ENCODE measurements around the gene SPATA13.
"Not testable (repeated sequence)": the region's sequence is repeated elsewhere in the genome, so short reads cannot be mapped to it uniquely, and the experiment has no call there.

The SPATA13 gene

DNA sequence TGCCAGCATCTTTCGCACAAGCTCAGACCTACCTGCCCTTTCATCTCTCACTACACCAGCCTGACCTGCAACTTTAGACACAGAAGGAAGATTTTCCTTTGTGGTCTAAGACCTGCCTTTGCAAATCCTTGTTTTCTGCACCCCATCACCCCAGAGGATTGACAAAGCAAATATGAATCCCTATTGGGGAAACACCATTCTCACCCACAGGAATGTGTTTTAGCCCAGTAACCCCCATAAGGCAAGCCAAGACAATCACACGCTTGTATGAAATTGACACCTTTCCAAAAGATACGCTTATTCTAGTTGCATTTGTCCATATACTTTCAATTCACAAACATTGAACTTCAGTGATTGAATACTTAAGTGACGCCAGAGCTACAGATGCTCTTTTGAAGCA is 55.7 kb downstream of the SPATA13 start:
- H3K27ac ChIP-seq: peak overlapping the region in 6 of 11 experiments; percentile 36 to 71 (median 54); a peak in 7 of 22 replicates
- H3K4me3 ChIP-seq: no peak overlapping the region
- H3K27me3 ChIP-seq: no peaks in the 10 kb centered on the region
- H3K9ac ChIP-seq: no peak overlapping the region
- peak overlapping the region in 9 of 11 experiments; percentile 54 to 77 (median 67); a peak in 18 of 22 replicates for H3K4me2 ChIP-seq
- H3K36me3 ChIP-seq: no peaks in the 10 kb centered on the region
- H3K4me1 ChIP-seq: peaks cover 21 to 62% (median 48%) of the 10 kb centered on the region in 10 experiments
- H4K20me1 ChIP-seq: no peaks in the 10 kb centered on the region; a peak in 1 of 22 replicates
- no peaks in the 10 kb centered on the region for H3K9me3 ChIP-seq (replicated peaks in 1 of 11)
- TF ChIP-seq Cebpa-rat (IDR thresholded peaks at IDR 0.05): no peak

DNA sequence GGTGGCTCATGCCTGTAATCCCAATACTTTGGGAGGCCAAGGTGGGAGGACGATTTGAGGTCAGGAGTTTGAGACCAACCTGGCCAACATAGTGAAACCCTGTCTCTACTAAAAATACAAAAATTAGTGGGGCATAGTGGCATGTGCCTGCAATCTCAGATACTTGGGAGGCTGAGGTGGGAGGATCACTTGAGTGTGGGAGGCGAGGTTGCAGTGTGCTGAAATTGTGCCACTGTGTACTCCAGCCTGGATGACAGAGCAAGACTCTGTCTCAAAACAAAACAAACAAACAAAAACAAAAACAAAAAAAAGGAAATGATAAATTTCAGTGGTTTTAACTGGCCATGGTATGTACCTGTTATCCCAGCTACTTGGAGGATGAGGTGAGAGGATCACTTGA is 56.3 kb downstream of the SPATA13 start:
- not testable (repeated sequence) for H3K4me3 ChIP-seq; H3K27me3 ChIP-seq; H4K20me1 ChIP-seq; H3K9me3 ChIP-seq (replicated peaks in 1 of 11); H3K36me3 ChIP-seq
- peaks cover 21 to 62% (median 48%) of the 10 kb centered on the region in 10 experiments for H3K4me1 ChIP-seq
- peak overlapping the region; percentile 48 to 77 (median 64); a peak in 19 of 22 replicates for H3K4me2 ChIP-seq
- H3K27ac ChIP-seq: peak overlapping the region in 8 of 11 experiments; percentile 36 to 71 (median 50); a peak in 15 of 22 replicates
- H3K9ac ChIP-seq: peak overlapping the region in 1 of 11 experiments; percentile 45; a peak in 1 of 22 replicates

DNA sequence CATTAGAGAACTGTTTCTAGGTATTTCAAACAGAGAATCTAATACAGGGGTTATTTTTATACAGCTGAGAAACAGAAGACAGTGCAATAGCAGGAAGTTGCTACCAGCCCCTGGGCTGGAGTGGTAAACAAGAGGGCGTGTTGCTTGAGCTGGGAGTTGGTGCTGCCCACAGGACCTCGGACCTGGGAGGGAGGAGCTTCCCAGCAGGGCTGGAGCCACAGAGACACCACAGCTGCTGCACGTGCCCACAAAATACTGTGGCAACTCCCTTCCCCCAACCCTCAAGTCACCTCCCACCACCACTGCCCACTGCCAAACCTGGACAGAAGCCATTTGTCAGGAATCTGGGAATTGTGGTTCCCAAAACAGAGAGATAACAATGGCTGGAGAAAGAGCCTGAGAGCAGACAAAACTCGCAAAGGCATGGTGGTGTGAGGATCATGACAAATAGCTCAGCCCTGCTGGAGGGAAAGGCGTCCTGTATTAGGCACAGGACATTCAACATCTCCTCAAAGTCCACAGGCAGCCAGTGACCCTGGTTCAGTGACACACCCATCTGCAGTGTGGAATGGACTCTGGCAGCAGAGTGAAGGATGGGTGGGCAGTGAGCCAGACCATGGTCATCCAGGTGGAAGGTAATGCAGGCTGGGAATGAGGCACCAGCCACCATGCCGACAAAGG is 57.2 kb downstream of the SPATA13 start:
- TF ChIP-seq Cebpa-rat (IDR thresholded peaks at IDR 0.05): no peak
- Histone ChIP-seq H4K20me1 (peaks cover 0 to 1% (median 0%) of the 10 kb centered on the region in 11 experiments; a peak in 1 of 22 replicates), H3K9ac (peak overlapping the region in 4 of 11 experiments; percentile 2 to 45 (median 18); a peak in 5 of 22 replicates), H3K4me2 (peak overlapping the region; percentile 48 to 77 (median 64)), H3K27ac (peak overlapping the region in 9 of 11 experiments; percentile 36 to 71 (median 50); a peak in 16 of 22 replicates), H3K27me3 (no peaks in the 10 kb centered on the region), H3K9me3 (replicated peaks in 1 of 11) (no peaks in the 10 kb centered on the region), H3K36me3 (no peaks in the 10 kb centered on the region), H3K4me3 (no peak overlapping the region), H3K4me1 (peaks cover 21 to 62% (median 48%) of the 10 kb centered on the region in 10 experiments)

DNA sequence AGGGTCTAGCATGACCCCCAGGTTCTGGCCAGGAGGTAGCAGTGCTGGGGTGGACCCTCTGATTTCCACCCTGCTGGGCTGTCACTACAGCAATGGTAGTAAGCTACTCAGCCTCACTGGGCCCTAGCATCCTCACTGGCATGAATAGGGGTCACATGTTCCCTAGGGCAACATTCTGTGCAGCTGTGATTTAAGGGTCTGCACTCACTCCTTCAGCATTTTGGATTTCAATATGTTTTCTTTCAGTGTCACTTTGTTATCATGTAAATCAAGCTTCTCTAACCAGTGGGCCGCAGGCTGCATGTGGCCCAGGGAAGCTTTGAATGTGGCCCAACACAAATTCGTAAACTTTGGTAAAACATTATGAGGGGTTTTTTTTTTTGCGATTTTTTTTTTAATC is 57.8 kb downstream of the SPATA13 start:
- Histone ChIP-seq H3K27ac (peak overlapping the region in 7 of 11 experiments; percentile 36 to 71 (median 50); a peak in 11 of 22 replicates), H3K9me3 (replicated peaks in 1 of 11) (no peaks in the 10 kb centered on the region), H3K4me1 (peaks cover 21 to 65% (median 51%) of the 10 kb centered on the region in 10 experiments), H3K4me2 (peak overlapping the region; percentile 48 to 77 (median 64); a peak in 20 of 22 replicates), H3K4me3 (no peak overlapping the region), H3K27me3 (no peaks in the 10 kb centered on the region), H4K20me1 (peaks cover 0 to 5% (median 0%) of the 10 kb centered on the region in 11 experiments; a peak in 1 of 22 replicates), H3K36me3 (peaks cover 0 to 6% (median 0%) of the 10 kb centered on the region in 11 experiments; a peak in 2 of 22 replicates), H3K9ac (0 out of 22 replicates have a peak overlapping the region, but pooled peaks of 1 of the 11 experiments have one; percentile 45)
- TF ChIP-seq Cebpa-rat (IDR thresholded peaks at IDR 0.05): no peak

DNA sequence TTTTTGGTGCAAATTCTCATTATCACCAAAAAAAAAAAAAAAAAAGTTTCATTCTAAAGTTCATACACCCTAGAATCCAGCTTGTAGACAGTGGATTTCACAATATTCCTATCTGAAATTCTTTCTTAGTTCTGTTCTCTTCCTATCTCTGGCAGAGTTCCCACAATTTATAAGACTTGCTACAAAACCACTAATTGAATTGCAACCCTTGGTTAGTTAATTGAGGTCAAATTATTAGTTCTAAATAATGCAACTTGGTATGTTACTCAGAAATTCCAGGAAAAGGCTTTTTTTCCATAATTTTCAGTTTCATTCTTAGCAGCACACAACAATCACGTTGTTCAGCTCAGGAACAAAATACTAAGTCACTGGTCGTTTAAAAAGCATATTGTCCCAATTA is 58.5 kb downstream of the SPATA13 start:
- Histone ChIP-seq H3K36me3 (peaks cover 0 to 7% (median 0%) of the 10 kb centered on the region in 11 experiments; a peak in 2 of 22 replicates), H3K4me2 (no peak overlapping the region), H3K4me3 (no peak overlapping the region), H3K9me3 (replicated peaks in 1 of 11) (no peaks in the 10 kb centered on the region), H3K4me1 (peaks cover 27 to 69% (median 55%) of the 10 kb centered on the region in 10 experiments), H3K27me3 (no peaks in the 10 kb centered on the region), H4K20me1 (peaks cover 0 to 7% (median 0%) of the 10 kb centered on the region in 11 experiments; a peak in 2 of 22 replicates), H3K9ac (no peak overlapping the region), H3K27ac (no peak overlapping the region)
- TF ChIP-seq Cebpa-rat (IDR thresholded peaks at IDR 0.05): no peak; a peak in 1 of 22 replicates

DNA sequence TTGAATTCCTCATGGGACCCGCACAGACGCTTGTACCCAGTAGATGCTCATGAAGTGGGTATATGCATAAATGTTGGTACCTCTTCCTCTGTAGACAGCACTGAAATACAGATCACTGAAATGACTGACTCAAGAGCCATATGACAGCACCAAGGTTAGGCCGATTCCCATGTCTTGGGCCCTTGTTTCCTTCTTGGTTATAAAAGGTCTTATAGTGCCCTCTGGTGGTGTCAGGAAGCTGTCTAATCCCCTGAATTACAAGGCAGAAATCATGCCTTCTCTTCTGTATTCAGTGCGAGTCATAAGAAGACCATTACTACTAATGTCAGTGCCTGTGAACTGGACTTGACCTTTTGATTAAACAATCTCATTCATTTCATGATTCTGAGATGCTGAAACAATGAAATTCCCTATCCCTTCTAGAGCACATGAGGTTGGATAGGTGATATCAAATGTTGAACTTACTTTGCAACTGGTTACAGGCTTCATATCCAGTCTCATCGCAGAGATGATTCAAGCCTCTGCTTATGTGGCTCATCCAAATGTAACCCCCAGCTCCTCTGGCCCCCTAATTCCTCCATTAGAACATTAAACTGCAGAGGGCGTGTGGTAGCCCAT is 59.7 kb downstream of the SPATA13 start:
- Histone ChIP-seq H3K9me3 (replicated peaks in 1 of 11) (no peaks in the 10 kb centered on the region), H3K4me3 (no peak overlapping the region), H3K27ac (no peak overlapping the region), H4K20me1 (peaks cover 0 to 16% (median 0%) of the 10 kb centered on the region in 11 experiments; a peak in 3 of 22 replicates), H3K36me3 (peaks cover 0 to 7% (median 0%) of the 10 kb centered on the region in 11 experiments; a peak in 2 of 22 replicates), H3K9ac (no peak overlapping the region), H3K27me3 (no peaks in the 10 kb centered on the region), H3K4me2 (0 out of 22 replicates have a peak overlapping the region, but pooled peaks of 1 of the 11 experiments have one; percentile 16), H3K4me1 (peaks cover 30 to 69% (median 54%) of the 10 kb centered on the region in 10 experiments)
- TF ChIP-seq Cebpa-rat (IDR thresholded peaks at IDR 0.05): no peak

DNA sequence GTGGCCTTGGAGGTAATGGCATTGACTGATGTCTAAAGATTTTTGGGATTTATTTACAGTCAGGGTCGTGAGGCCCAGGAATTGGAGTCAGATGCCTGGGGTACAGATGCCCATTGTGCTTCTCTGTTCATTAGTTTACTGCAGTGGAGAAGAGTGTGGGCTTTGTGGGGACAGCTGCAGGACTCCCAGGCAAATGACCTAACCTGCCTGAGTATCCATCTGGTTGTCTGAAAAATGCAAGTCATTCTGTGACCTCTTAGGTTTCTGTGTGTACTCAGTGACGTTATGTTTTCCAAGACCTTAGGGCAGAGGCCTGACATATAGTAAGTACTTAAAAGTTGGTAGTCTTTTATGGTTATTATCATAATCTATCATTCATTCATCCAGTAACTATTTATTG is 60.5 kb downstream of the SPATA13 start:
- Histone ChIP-seq H3K9ac (no peak overlapping the region), H3K4me3 (no peak overlapping the region), H3K9me3 (replicated peaks in 1 of 11) (no peaks in the 10 kb centered on the region), H4K20me1 (peaks cover 0 to 18% (median 0%) of the 10 kb centered on the region in 11 experiments; a peak in 3 of 22 replicates), H3K27me3 (no peaks in the 10 kb centered on the region), H3K27ac (no peak overlapping the region), H3K4me1 (peaks cover 30 to 68% (median 51%) of the 10 kb centered on the region in 10 experiments), H3K4me2 (no peak overlapping the region), H3K36me3 (peaks cover 0 to 7% (median 0%) of the 10 kb centered on the region in 11 experiments; a peak in 4 of 22 replicates)
- no peak for TF ChIP-seq Cebpa-rat (IDR thresholded peaks at IDR 0.05)

DNA sequence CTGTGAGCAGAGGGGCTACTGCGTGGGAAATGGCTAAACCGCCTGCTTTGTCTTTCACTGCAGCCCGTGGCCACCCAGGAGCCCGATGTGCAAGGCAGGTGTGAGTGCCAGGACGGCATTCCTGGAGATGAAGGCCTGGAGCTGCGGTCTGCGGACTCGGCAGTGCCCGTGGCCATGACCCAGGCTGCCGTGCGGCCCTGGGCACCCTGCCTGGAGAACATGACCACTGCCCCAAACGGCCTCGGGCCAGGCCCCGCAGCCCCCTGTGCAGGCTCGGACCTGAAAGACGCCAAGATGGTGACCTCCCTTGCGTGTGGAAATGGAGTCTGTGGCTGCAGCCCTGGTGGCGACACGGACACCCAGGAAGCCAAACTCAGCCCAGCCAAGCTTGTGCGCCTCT is 62.2 kb downstream of the SPATA13 start:
- H3K27me3 ChIP-seq: no peaks in the 10 kb centered on the region
- H3K4me3 ChIP-seq: no peak overlapping the region
- H3K4me1 ChIP-seq: peaks cover 20 to 50% (median 34%) of the 10 kb centered on the region in 10 experiments
- TF ChIP-seq Cebpa-rat (IDR thresholded peaks at IDR 0.05): no peak
- H3K27ac ChIP-seq: no peak overlapping the region
- peaks cover 0 to 7% (median 0%) of the 10 kb centered on the region in 11 experiments; a peak in 4 of 22 replicates for H3K36me3 ChIP-seq
- H4K20me1 ChIP-seq: peaks cover 0 to 18% (median 0%) of the 10 kb centered on the region in 11 experiments; a peak in 3 of 22 replicates
- H3K9me3 ChIP-seq (replicated peaks in 1 of 11): no peaks in the 10 kb centered on the region
- no peak overlapping the region for H3K9ac ChIP-seq
- peak overlapping the region in 1 of 11 experiments; percentile 89; a peak in 1 of 22 replicates for H3K4me2 ChIP-seq
